H1 (cell line): ENCODE data around the gene ETV5. TPM values are rescaled to one million over a fixed set of nuclear protein-coding genes. Genes with fewer than 3 reads are reported as not detected.

ENCODE experiments used
- KDM1A ChIP-seq: fragments of 200-600, 300-600 bp; sonication (generic); IDR thresholded peaks from 2 replicates; pipeline ENCODE4 v1.7.1; 2016; ENCODE audit warnings: mild to moderate bottlenecking, low read length, borderline replicate concordance
- SRF ChIP-seq: IDR thresholded peaks from 2 replicates; pipeline ENCODE4 v1.6.1; 2011; ENCODE audit warnings: mild to moderate bottlenecking, low read depth, low read length, moderate library complexity
- polyA plus RNA-seq, 7 experiments: library from polyadenylated mRNA; depleted of rRNA in 3 of 7; stranded (reverse) in 5 of 7; unstranded in 2 of 7; fragments of >200 nt in 5 of 7; fragments of 200-250 nt in 2 of 7; gene quantifications; 1 replicate in 5 of 7; 2 replicates in 1 of 7; 4 replicates in 1 of 7; pipeline versions ENCODE4 v1.2.1 to v1.2.3, GENCODE V29; 2011 to 2013; ENCODE audit warnings: missing spikeins in 2 of 7, mixed read lengths in 2 of 7
- total RNA-seq: library from RNA; stranded (reverse); fragmentation: NEBNext Ultra II Directional; extraction: Animal tissue kit (Norgen Biotek cat#: 25700); gene quantifications from 2 replicates; pipeline ENCODE4 v1.2.1, GENCODE V29; 2021
- TF ChIP-seq, protein P1 (sequence below): fragments of 300-600 bp; sonication (generic); IDR thresholded peaks from 2 replicates; pipeline ENCODE4 v1.7.1; 2012; ENCODE audit warnings: low read length, moderate library complexity, mild to moderate bottlenecking, inconsistent platforms; ENCODE audit not compliant: insufficient replicate concordance

Gene ETV5
- total and polyA plus RNA-seq, 2 of the 8 experiments (the other 6 are each of a cell fraction or from before 2014, with no cell fraction given): 13.1 to 36.9 TPM

DNA sequence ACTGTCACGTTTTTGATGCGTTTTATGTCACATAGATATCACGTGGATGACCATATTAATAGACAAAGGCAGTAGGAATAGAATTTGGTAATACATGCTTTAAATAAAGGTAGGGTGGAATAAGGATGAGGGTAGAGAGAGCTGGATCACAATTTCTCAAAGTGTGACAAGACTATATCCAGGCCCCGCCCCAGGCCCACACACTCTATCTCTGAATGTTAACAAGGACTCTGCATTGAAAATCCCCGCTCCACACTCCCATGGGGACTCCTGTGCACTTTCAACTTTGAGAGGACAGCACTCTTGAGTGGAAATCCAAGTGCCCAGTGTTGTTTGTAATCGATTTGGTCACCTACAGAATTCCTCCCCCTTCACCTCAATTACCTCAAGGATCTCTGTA is 31.4 kb downstream of the ETV5 start (continued):
- TF ChIP-seq, protein P1, sequence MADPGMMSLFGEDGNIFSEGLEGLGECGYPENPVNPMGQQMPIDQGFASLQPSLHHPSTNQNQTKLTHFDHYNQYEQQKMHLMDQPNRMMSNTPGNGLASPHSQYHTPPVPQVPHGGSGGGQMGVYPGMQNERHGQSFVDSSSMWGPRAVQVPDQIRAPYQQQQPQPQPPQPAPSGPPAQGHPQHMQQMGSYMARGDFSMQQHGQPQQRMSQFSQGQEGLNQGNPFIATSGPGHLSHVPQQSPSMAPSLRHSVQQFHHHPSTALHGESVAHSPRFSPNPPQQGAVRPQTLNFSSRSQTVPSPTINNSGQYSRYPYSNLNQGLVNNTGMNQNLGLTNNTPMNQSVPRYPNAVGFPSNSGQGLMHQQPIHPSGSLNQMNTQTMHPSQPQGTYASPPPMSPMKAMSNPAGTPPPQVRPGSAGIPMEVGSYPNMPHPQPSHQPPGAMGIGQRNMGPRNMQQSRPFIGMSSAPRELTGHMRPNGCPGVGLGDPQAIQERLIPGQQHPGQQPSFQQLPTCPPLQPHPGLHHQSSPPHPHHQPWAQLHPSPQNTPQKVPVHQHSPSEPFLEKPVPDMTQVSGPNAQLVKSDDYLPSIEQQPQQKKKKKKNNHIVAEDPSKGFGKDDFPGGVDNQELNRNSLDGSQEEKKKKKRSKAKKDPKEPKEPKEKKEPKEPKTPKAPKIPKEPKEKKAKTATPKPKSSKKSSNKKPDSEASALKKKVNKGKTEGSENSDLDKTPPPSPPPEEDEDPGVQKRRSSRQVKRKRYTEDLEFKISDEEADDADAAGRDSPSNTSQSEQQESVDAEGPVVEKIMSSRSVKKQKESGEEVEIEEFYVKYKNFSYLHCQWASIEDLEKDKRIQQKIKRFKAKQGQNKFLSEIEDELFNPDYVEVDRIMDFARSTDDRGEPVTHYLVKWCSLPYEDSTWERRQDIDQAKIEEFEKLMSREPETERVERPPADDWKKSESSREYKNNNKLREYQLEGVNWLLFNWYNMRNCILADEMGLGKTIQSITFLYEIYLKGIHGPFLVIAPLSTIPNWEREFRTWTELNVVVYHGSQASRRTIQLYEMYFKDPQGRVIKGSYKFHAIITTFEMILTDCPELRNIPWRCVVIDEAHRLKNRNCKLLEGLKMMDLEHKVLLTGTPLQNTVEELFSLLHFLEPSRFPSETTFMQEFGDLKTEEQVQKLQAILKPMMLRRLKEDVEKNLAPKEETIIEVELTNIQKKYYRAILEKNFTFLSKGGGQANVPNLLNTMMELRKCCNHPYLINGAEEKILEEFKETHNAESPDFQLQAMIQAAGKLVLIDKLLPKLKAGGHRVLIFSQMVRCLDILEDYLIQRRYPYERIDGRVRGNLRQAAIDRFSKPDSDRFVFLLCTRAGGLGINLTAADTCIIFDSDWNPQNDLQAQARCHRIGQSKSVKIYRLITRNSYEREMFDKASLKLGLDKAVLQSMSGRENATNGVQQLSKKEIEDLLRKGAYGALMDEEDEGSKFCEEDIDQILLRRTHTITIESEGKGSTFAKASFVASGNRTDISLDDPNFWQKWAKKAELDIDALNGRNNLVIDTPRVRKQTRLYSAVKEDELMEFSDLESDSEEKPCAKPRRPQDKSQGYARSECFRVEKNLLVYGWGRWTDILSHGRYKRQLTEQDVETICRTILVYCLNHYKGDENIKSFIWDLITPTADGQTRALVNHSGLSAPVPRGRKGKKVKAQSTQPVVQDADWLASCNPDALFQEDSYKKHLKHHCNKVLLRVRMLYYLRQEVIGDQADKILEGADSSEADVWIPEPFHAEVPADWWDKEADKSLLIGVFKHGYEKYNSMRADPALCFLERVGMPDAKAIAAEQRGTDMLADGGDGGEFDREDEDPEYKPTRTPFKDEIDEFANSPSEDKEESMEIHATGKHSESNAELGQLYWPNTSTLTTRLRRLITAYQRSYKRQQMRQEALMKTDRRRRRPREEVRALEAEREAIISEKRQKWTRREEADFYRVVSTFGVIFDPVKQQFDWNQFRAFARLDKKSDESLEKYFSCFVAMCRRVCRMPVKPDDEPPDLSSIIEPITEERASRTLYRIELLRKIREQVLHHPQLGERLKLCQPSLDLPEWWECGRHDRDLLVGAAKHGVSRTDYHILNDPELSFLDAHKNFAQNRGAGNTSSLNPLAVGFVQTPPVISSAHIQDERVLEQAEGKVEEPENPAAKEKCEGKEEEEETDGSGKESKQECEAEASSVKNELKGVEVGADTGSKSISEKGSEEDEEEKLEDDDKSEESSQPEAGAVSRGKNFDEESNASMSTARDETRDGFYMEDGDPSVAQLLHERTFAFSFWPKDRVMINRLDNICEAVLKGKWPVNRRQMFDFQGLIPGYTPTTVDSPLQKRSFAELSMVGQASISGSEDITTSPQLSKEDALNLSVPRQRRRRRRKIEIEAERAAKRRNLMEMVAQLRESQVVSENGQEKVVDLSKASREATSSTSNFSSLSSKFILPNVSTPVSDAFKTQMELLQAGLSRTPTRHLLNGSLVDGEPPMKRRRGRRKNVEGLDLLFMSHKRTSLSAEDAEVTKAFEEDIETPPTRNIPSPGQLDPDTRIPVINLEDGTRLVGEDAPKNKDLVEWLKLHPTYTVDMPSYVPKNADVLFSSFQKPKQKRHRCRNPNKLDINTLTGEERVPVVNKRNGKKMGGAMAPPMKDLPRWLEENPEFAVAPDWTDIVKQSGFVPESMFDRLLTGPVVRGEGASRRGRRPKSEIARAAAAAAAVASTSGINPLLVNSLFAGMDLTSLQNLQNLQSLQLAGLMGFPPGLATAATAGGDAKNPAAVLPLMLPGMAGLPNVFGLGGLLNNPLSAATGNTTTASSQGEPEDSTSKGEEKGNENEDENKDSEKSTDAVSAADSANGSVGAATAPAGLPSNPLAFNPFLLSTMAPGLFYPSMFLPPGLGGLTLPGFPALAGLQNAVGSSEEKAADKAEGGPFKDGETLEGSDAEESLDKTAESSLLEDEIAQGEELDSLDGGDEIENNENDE: no peak
- TF ChIP-seq KDM1A (no peak), SRF (no peak)
